Stomach (tissue), 4 donors: ENCODE results near the gene DCDC2.

Experiments used
- CTCF ChIP-seq, 7 experiments: fragments of 450-650 bp in 4 of 7; fragments of 200-600 bp in 3 of 7; sonication (generic) in 3 of 7; IDR thresholded peaks; one replicate each; pipeline ENCODE4 v1.5.1; 2016 to 2019; ENCODE audit warnings: antibody characterized with exemption in 7 of 7, control low read depth in 2 of 7, mild to moderate bottlenecking in 1 of 7
- EP300 ChIP-seq: sonication (generic); formaldehyde crosslinking; IDR thresholded peaks from one replicate; pipeline ENCODE4 v1.6.1; 2017; ENCODE audit warnings: antibody characterized with exemption
- POLR2AphosphoS5 ChIP-seq, 3 donors: sonication (generic); formaldehyde crosslinking; IDR thresholded peaks; one replicate each; pipeline ENCODE4 v1.6.1; 2016; ENCODE audit warnings: antibody characterized with exemption in 3 of 3

- TF ChIP-seq CTCF (IDR thresholded peaks at IDR 0.05) (no peak), EP300 (no peak), POLR2AphosphoS5 (IDR thresholded peaks at IDR 0.05) (no peak)
These were observed 129.7 kb downstream of the DCDC2 start for GRCh38 chr6:24228123-24228522.
